HTR-8/SVneo (cell line): ENCODE data around the gene YES1.
"Not testable (repeated sequence)": the region's sequence is repeated elsewhere in the genome, so short reads cannot be mapped to it uniquely, and the experiment has no call there.

Source experiments
- DNase-seq: peaks from one replicate; pipeline ENCODE4 v3.0.0; 2011; ENCODE audit warnings: low spot score, mixed read lengths; ENCODE audit not compliant: insufficient read length
- FAIRE-seq: peaks from 2 replicates; lab custom pipeline; 2011; peaks lifted over from hg19 to GRCh38; lab: Jason Lieb, UNC

The YES1 gene

GRCh38 chr18:697800-698199 is 114.2 kb downstream of the YES1 start:
- DNase-seq (no peak), FAIRE-seq (no peak)

- FAIRE-seq = no peak
- no peak for DNase-seq
These were observed 115.0 kb downstream of the YES1 start for GRCh38 chr18:697012-697411.

- no peak for DNase-seq
- no peak for FAIRE-seq
These were observed 118.4 kb downstream of the YES1 start for GRCh38 chr18:693466-694187.

GRCh38 chr18:692824-693223 is 119.2 kb downstream of the YES1 start:
- FAIRE-seq (no peak), DNase-seq (no peak)

- no peak for DNase-seq
- no peak for FAIRE-seq
These were observed 123.7 kb downstream of the YES1 start for GRCh38 chr18:688323-688722.

GRCh38 chr18:686339-687111 is 125.5 kb downstream of the YES1 start:
- FAIRE-seq = no peak
- DNase-seq = no peak

GRCh38 chr18:685438-685837 is 126.6 kb downstream of the YES1 start:
- no peak for FAIRE-seq
- no peak for DNase-seq

GRCh38 chr18:683531-683930 is 128.5 kb downstream of the YES1 start:
- FAIRE-seq (no peak), DNase-seq (no peak)

GRCh38 chr18:682833-683232 is 129.2 kb downstream of the YES1 start:
- no peak for DNase-seq
- FAIRE-seq = no peak

- not testable (repeated sequence) for FAIRE-seq, DNase-seq
These were observed 129.6 kb downstream of the YES1 start for GRCh38 chr18:682416-682815.

- DNase-seq = no peak
- FAIRE-seq = no peak
These were observed 130.1 kb downstream of the YES1 start for GRCh38 chr18:681985-682384.

- DNase-seq (no peak), FAIRE-seq (no peak)
These were observed 131.7 kb downstream of the YES1 start for GRCh38 chr18:680392-680791.

- no peak for FAIRE-seq
These were observed 132.5 kb downstream of the YES1 start for GRCh38 chr18:679516-679915.

GRCh38 chr18:678482-679182 is 133.4 kb downstream of the YES1 start:
- no peak for DNase-seq
- no peak for FAIRE-seq

More at GRCh38 chr18:679516-679915, 132.5 kb downstream of the YES1 start:
- DNase-seq = no peak

GRCh38 chr18:677951-678381 is 134.1 kb downstream of the YES1 start:
- FAIRE-seq = no peak

GRCh38 chr18:677145-677544 is 134.9 kb downstream of the YES1 start:
- DNase-seq (no peak), FAIRE-seq (no peak)

More at GRCh38 chr18:677951-678381, 134.1 kb downstream of the YES1 start:
- DNase-seq = no peak

GRCh38 chr18:676736-677135 is 135.3 kb downstream of the YES1 start:
- no peak for FAIRE-seq
- DNase-seq = no peak

- DNase-seq (no peak), FAIRE-seq (no peak)
These were observed 136.0 kb downstream of the YES1 start for GRCh38 chr18:676069-676468.

- FAIRE-seq = no peak
These were observed 136.7 kb downstream of the YES1 start for GRCh38 chr18:675307-675706.

GRCh38 chr18:673769-674168 is 138.3 kb downstream of the YES1 start:
- DNase-seq = no peak

More at GRCh38 chr18:675307-675706, 136.7 kb downstream of the YES1 start:
- DNase-seq = no peak

GRCh38 chr18:673317-673716 is 138.7 kb downstream of the YES1 start:
- FAIRE-seq (no peak), DNase-seq (no peak)

More at GRCh38 chr18:673769-674168, 138.3 kb downstream of the YES1 start:
- no peak for FAIRE-seq
